GM21447 (cell line): ENCODE results near the gene FOXS1.
A peak's percentile ranks its signal among the peaks of the same experiment; 100 is the strongest.

ENCODE experiments used
- ATAC-seq: cut with Tn5 transposase; IDR thresholded peaks from one replicate; pipeline ENCODE4 v1.9.1; 2021; ENCODE audit not compliant: unreplicated experiment

The FOXS1 gene

DNA sequence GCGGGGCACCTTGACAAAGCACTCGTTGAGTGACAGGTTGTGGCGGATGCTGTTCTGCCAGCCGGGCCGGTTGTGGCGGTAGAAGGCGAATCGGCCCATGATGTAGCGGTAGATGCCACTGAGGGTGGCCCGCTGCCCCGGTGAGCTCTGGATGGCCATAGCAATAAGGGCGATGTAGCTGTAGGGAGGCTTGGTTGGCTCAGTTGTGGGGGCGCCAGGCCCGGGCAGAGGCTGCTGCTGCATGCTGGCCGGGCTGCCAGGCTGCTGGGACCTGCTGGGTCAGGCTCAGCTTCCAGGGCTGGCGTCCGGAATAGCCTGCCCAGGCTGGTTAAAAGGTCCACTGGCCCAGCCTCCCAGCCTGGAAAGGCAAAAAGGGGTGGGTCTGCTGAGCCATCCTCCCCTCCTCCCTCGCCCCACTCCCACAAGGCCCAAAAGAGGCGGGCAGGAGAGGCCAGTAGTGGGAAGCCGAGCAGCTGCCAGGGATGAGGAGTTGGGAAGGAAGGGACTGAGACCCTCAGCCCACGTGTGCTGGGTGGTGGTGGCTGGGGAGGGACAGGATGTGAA lies at the start of gene FOXS1:
TSS of gene FOXS1 (minus strand) at position 305 of the 564 bp plus-strand sequence. CDS start at position 243, 62 bp downstream.
- ATAC-seq: no peak

GRCh38 chr20:31890646-31891045 lies 45.2 kb upstream of the FOXS1 start:
- ATAC-seq: no peak

GRCh38 chr20:31883829-31884228 lies 38.4 kb upstream of the FOXS1 start:
- no peak for ATAC-seq

DNA sequence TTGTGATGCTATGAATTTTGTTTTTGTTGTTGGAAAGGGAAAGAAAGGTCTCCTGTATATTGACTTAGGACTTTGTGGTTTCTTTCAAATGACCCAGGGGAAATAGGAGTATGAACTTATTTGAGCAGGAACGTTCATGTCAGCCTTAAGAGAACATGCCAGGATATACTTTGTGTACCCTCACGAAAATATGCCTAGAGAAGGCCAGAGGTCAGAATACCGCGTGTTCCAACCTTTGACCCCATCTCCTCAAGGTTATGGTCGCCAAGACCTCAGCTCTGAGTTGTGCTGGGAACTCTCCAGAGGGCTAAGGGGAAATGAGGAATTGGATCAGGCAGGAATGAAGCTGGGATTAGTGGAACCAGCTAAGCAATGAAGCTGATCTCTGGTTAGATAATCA lies 36.5 kb upstream of the FOXS1 start:
- ATAC-seq: no peak

- ATAC-seq: peak; percentile 79
Measured at GRCh38 chr20:31879143-31879987, 34.0 kb upstream of the FOXS1 start.

- no peak for ATAC-seq
Measured at GRCh38 chr20:31877684-31878083, 32.3 kb upstream of the FOXS1 start.

- ATAC-seq: no peak
Measured at GRCh38 chr20:31875671-31876070, 30.3 kb upstream of the FOXS1 start.

- no peak for ATAC-seq
Measured at GRCh38 chr20:31872406-31872805, 27.0 kb upstream of the FOXS1 start.

- ATAC-seq: no peak
Measured at GRCh38 chr20:31871618-31871954, 26.2 kb upstream of the FOXS1 start.

DNA sequence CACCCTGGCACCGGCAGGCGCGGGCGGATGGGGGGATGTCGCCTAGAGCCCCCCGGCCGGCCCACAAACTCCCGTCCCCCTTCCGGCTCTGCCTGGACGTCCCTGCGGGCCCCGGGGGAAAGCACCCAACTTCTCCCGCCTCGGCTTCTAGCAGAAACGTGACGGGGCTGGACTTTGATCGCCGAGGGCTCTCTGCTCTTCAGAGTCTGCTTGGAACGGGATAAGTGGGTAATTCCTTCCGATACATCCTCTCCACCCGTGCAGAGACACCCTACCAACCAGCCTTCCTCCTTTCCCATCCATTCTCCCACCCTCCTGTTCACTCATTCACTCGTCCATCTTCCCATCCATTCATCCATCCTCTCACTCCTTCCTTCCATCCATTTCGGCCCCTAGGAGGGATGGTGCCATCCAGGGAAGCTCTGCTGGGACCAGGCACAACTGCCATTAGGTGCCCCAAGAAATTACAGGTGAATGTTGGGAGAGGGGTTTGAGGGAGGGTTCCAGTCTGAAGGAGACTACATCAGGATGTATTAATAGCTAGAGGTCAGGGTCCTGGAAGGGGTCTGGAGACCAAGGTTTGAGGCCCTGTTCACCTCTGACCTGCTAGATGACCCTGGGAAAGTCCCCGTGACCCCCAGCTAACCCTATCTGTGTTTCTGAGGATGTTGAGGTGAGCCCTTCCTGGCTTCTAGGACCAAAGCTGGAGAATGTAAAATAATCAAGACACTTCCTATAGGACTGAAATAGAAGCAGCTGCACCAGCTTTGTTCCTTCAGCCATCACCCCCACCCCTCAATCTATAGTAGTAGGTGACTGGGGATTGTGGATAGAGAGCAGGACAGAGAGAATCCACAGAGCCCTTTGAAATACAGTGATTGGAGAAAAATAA lies 25.6 kb upstream of the FOXS1 start:
- no peak for ATAC-seq

- no peak for ATAC-seq
Measured at GRCh38 chr20:31869942-31870725, 24.7 kb upstream of the FOXS1 start, which contains the start of the genes DUSP15 and TTLL9. DUSP15 (minus strand) TSS chr20:31870527; CDS start chr20:31870337, 190 bp downstream. TTLL9 (plus strand) TSS chr20:31870634; CDS start chr20:31871127, 493 bp downstream.

GRCh38 chr20:31869673-31869941 lies 24.2 kb upstream of the FOXS1 start:
- no peak for ATAC-seq

DNA sequence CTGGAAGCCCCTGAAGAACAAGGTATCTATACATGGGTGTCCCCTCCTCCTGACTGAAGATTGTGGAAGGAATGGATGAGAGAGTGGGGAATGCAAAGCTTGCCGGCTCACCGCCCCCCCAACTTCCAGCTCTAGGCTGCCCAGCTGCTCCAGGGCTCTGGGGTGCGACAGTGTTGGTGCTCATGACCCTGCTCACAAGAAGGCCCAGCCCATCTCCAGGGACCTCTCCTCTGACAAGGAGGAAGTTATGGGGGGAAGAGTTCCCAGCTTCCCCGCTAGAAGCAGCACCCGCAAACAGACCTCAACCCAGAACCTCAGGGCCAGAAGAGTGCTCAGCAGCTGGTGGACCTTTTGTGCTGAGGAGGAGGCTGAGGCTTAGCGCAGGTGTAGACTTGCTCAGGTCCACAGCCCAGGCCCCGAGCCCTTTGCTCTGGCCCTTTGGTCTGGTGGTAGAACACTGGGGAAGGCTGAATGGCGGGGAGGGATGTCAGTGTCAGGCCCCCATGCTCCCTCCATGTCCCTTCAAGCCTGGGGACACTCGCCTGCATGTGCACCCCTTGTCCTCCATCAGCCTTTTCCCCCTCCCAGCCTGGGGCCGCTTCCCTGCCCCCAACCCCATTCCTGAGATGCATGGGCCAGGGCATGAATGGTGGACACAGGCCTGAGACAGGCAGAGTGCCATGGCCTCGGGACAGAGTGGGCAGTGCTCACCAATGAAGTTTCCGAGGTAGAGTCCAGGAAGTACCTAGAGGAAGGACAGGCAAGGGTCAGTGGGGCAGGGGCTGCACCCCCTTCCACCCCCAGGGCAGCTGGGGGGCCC lies 23.7 kb upstream of the FOXS1 start:
- no peak for ATAC-seq

- no peak for ATAC-seq
Measured at GRCh38 chr20:31866221-31866620, 20.8 kb upstream of the FOXS1 start.

DNA sequence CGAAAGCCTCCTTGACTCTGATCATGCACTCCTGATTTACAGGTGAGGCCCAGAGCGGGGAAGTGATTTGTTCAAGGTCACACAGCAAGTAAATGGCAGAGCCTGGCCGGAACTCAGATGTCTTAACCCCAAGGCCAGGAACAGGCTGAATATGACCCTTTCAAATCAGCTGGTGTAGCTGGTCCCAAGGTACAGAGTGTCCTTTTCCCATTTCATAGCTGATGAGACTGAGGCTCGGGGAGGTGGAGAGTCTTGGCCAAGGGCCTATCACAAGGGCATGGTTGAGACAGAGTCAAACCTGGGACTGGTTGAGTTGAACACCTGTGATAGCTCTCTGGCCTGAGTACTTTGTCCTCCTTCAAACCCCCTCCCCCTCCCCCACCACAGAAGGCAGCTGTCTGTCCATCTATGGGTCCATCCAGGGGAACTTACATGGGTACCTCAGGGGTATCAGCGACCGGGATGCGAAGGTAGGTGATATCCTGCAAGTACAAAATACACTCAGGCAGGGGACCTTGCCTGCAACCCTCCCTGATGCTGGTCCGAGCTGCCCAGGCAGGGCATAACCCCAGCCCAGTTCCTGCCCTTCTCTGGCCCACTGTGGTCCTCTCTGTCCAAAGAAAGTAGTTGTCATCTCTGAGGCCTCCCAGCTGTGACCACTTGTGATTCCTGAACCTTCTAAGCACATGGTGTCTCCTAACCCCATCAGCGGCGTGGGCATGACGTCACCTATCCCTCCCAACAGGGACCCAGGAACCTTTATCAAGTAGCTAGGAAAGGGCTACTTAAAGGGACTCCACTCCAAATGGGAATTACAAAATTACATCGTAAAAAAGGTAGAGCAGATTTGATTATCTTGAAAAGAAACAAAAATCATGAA lies 19.4 kb upstream of the FOXS1 start:
- ATAC-seq: no peak

DNA sequence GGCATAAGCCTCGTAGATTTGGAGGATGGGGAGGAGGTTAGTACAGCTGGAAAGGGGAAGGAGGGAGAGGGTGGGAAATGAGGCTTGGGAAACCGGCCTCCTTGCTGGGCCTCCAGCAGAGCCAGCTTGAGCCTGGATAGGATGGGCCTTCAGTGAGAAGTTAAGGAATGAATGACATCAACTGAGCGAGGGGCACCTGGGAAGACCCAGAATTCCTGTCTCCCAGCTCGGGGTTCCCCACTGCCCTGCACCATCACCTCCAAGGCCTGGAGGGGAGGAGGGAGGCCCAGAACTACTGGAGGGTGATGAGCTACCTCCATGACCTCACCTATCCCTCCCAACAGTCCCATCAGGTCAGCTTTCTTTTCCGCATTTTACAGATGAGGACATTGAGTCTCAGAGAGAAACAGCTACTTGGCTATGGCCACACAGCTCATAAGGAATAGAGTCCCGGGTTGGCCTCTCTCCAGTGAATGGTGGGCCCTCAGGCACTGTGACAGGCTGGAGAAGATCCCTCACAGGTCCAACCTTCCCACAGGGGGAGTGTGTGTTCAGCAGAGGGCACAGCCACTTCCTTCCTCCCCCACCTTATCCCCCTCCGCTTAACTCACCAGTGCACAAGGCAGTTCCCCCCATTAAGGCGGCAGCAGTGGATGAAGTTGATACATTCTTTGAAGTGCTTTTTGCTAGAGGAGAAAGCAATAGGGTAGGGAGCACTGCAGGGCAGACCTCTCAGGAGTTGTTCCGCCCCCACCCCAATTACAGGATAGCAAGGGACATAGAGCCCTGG lies 18.1 kb upstream of the FOXS1 start:
- ATAC-seq: no peak

GRCh38 chr20:31862506-31862905 lies 17.1 kb upstream of the FOXS1 start:
- ATAC-seq: no peak

GRCh38 chr20:31862157-31862470 lies 16.7 kb upstream of the FOXS1 start:
- ATAC-seq: no peak
